ENCODE measurements around the gene MTUS2.

Gene MTUS2

GRCh38 chr13:28885181-28885580 is 65.0 kb downstream of the MTUS2 start:
- Histone ChIP-seq H3K27me3 (no peaks in the 10 kb centered on the region), H3K36me3 (no peaks in the 10 kb centered on the region), H3K9me3 (no peaks in the 10 kb centered on the region), H3K27ac (no peak overlapping the region), H3K4me3 (no peak overlapping the region), H3K4me1 (no peaks in the 10 kb centered on the region)
- intact Hi-C loops (cut with DNase I; ENCODE audit: low total_unique reads): no loop called here
- no peak for DNase-seq
- no peak for TF ChIP-seq CTCF (IDR thresholded peaks at IDR 0.05)

GRCh38 chr13:28889086-28889732 is 69.1 kb downstream of the MTUS2 start:
- DNase-seq: no peak
- TF ChIP-seq CTCF (IDR thresholded peaks at IDR 0.05): no peak

GRCh38 chr13:28890712-28891111 is 70.6 kb downstream of the MTUS2 start:
- TF ChIP-seq CTCF (IDR thresholded peaks at IDR 0.05): no peak
- no peak overlapping the region for H3K4me3 ChIP-seq
- no peaks in the 10 kb centered on the region for H3K27me3 ChIP-seq
- no peaks in the 10 kb centered on the region for H3K36me3 ChIP-seq
- intact Hi-C loops (cut with DNase I; ENCODE audit: low total_unique reads): no loop called here
- H3K9me3 ChIP-seq: no peaks in the 10 kb centered on the region
- no peak overlapping the region for H3K27ac ChIP-seq
- DNase-seq: no peak
- no peaks in the 10 kb centered on the region for H3K4me1 ChIP-seq

More at GRCh38 chr13:28889086-28889732, 69.1 kb downstream of the MTUS2 start:
- no peak overlapping the region for H3K4me3 ChIP-seq
- no peaks in the 10 kb centered on the region for H3K4me1 ChIP-seq
- H3K9me3 ChIP-seq: no peaks in the 10 kb centered on the region
- no peaks in the 10 kb centered on the region for H3K36me3 ChIP-seq
- intact Hi-C loops (cut with DNase I; ENCODE audit: low total_unique reads): no loop called here
- no peaks in the 10 kb centered on the region for H3K27me3 ChIP-seq
- H3K27ac ChIP-seq: no peak overlapping the region

- no peak for TF ChIP-seq CTCF (IDR thresholded peaks at IDR 0.05)
- intact Hi-C loops (cut with DNase I; ENCODE audit: low total_unique reads): no loop called here
- Histone ChIP-seq H3K27ac (no peak overlapping the region), H3K27me3 (no peaks in the 10 kb centered on the region), H3K36me3 (no peaks in the 10 kb centered on the region), H3K4me3 (no peak overlapping the region), H3K9me3 (peaks cover 0 to 13% (median 12%) of the 10 kb centered on the region in 3 donors), H3K4me1 (no peaks in the 10 kb centered on the region)
- DNase-seq: no peak
Observed at GRCh38 chr13:28918030-28918429, 97.9 kb downstream of the MTUS2 start.

GRCh38 chr13:28922341-28922740 is 102.2 kb downstream of the MTUS2 start:
- TF ChIP-seq CTCF (IDR thresholded peaks at IDR 0.05): no peak
- DNase-seq: no peak
- Histone ChIP-seq H3K4me1 (no peaks in the 10 kb centered on the region), H3K27ac (no peak overlapping the region), H3K27me3 (no peaks in the 10 kb centered on the region), H3K36me3 (no peaks in the 10 kb centered on the region), H3K4me3 (no peak overlapping the region), H3K9me3 (peaks cover 0 to 4% (median 0%) of the 10 kb centered on the region in 3 donors)
- intact Hi-C loops (cut with DNase I; ENCODE audit: low total_unique reads): no loop called here

- H3K4me1 ChIP-seq: no peaks in the 10 kb centered on the region
- H3K27me3 ChIP-seq: no peaks in the 10 kb centered on the region
- no peaks in the 10 kb centered on the region for H3K9me3 ChIP-seq
- no peak for TF ChIP-seq CTCF (IDR thresholded peaks at IDR 0.05)
- intact Hi-C loops (cut with DNase I; ENCODE audit: low total_unique reads): no loop called here
- H3K27ac ChIP-seq: no peak overlapping the region
- no peak for DNase-seq
- no peaks in the 10 kb centered on the region for H3K36me3 ChIP-seq
- no peak overlapping the region for H3K4me3 ChIP-seq
Observed at GRCh38 chr13:28935104-28935503, 115.0 kb downstream of the MTUS2 start.

Data from tibial artery (tissue), 4 donors.